Panc1 (cell line): ENCODE data around the gene JADE1. TPM values are rescaled to one million over a fixed set of nuclear protein-coding genes. Genes with fewer than 3 reads are reported as not detected.
A peak's percentile ranks its signal among the peaks of the same experiment; 100 is the strongest.

Experiments used
- ATAC-seq: fragments of 200-7000 bp; cut with Tn5 transposase; 2 replicates; pipeline ENCODE4 v1.9.1; 2020; ENCODE audit warnings: mild to moderate bottlenecking, moderate library complexity
- BruUV-seq: library from RNA; stranded (reverse); fragments of 400-500 nt; replicated peaks from 2 replicates; lab custom pipeline; 2021; lab: Mats Ljungman, UMichigan
- CTCF ChIA-PET: fragments of 300-600 bp; sonication (Branson Sonifier 250); formaldehyde crosslinking; loops from one replicate; lab custom pipeline; 2022; ENCODE audit warnings: antibody characterized with exemption; lab: Charles Lee
- POLR2A ChIA-PET: fragments of 300-600 bp; sonication (Branson Sonifier 250); formaldehyde crosslinking; loops from one replicate; lab custom pipeline; 2022; ENCODE audit warnings: antibody characterized with exemption; lab: Charles Lee
- DNase-seq: peaks from one replicate; pipeline ENCODE4 v3.0.0-alpha.2; 2010; ENCODE audit warnings: low read depth, low spot score
- H3K27ac ChIP-seq: 2 replicates; pipeline ENCODE4 v1.5.1; 2011; ENCODE audit warnings: mild to moderate bottlenecking, low read length, inconsistent platforms
- H3K27me3 ChIP-seq: fragments of 200-500 bp; sonication (Bioruptor generic); 2 replicates; pipeline ENCODE4 v1.6.0; 2014; ENCODE audit warnings: low read length, inconsistent platforms; ENCODE audit not compliant: control insufficient read depth, insufficient read depth
- H3K36me3 ChIP-seq: fragments of 200-500 bp; sonication (Bioruptor generic); 2 replicates; pipeline ENCODE4 v1.5.1; 2014; ENCODE audit warnings: inconsistent platforms, mild to moderate bottlenecking, low read length, moderate library complexity; ENCODE audit not compliant: control insufficient read depth, insufficient read depth
- H3K4me1 ChIP-seq: 2 replicates; pipeline ENCODE4 v1.5.1; 2011; ENCODE audit warnings: inconsistent platforms, mild to moderate bottlenecking, low read length, moderate library complexity; ENCODE audit not compliant: control insufficient read depth, insufficient read depth
- H3K4me3 ChIP-seq, 2 experiments: 2 replicates each; pipeline ENCODE4 v1.5.1; 2011 to 2012; ENCODE audit warnings: low read depth in 2 of 2, low read length in 2 of 2, mild to moderate bottlenecking in 2 of 2, inconsistent platforms in 1 of 2, moderate library complexity in 1 of 2
- H3K9me3 ChIP-seq: fragments of 200-500 bp; sonication (Bioruptor generic); 2 replicates; pipeline ENCODE4 v1.5.1; 2014; ENCODE audit warnings: low read depth, mild to moderate bottlenecking, inconsistent platforms, low read length, moderate library complexity; ENCODE audit not compliant: control insufficient read depth, insufficient read depth
- POLR2AphosphoS5 ChIP-seq: IDR thresholded peaks from 2 replicates; pipeline ENCODE4 v1.6.1; 2012; ENCODE audit warnings: mild to moderate bottlenecking, low read depth, low read length, moderate library complexity
- SIN3A ChIP-seq: IDR thresholded peaks from 2 replicates; pipeline ENCODE4 v1.6.1; 2012; ENCODE audit warnings: low read depth, mild to moderate bottlenecking, low read length, moderate library complexity, borderline replicate concordance; ENCODE audit not compliant: insufficient read depth
- TCF7L2 ChIP-seq: IDR thresholded peaks from 2 replicates; pipeline ENCODE4 v1.6.1; 2011; ENCODE audit warnings: mild to moderate bottlenecking, low read depth, low read length, inconsistent platforms
- in situ Hi-C: cut with HindIII; loops from 2 replicates; pipeline ENCODE4 v1.10.0; 2016; ENCODE audit warnings: low sequenced_read_pairs, low pct_unique_long_range_greater_than_20kb
- intact Hi-C: fragments of 100-400 bp; cut with micrococcal nuclease; formaldehyde crosslinking; loops from one replicate; pipeline ENCODE4 v1.10.0; 2022; ENCODE audit not compliant: unreplicated experiment
- total RNA-seq: library from RNA; stranded (reverse); gene quantifications from one replicate; pipeline ENCODE4 v1.2.1, GENCODE V29; 2021; ENCODE audit not compliant: unreplicated experiment
- TF ChIP-seq, protein P1 (sequence below): fragments of 450-650 bp; IDR thresholded peaks from 2 replicates; pipeline ENCODE4 v1.5.1; 2017; ENCODE audit warnings: mild to moderate bottlenecking
- TF ChIP-seq, protein P2 (sequence below), 2 experiments: IDR thresholded peaks; 2 replicates each; pipeline ENCODE4 v1.6.1; 2011 to 2012; ENCODE audit warnings: low read depth in 2 of 2, control low read depth in 1 of 2, low read length in 1 of 2, mild to moderate bottlenecking in 1 of 2, moderate library complexity in 1 of 2; ENCODE audit not compliant: insufficient read depth in 1 of 2

Gene JADE1
- total RNA-seq, 1 experiment from 2014 or later, result 23.4 TPM

DNA sequence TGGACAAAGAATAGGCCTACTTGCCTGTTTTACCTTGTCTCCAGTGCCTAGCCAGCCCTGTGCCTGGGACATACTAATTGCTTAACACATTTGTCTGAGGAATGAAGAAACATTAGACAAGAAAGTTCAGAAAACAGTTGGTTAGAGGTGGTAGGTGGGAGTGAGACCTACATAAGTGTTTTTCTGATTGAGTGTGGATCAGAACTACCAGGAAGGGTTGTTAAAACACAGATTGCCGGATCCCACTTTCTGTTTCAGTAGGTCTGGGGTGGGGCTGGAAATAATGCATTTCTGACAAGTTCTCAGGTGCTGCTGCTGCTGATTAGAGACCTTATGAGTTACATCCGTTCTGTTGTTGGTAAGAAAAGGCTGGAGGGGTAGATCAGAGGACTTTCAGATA is 5.7 kb upstream of the JADE1 start:
- no TSS peak for BruUV-seq
- intact Hi-C loops (loop anchor here (10.0 kb wide), 1 partner anchor 349 kb away; no protein-coding TSS in a partner anchor), in situ Hi-C loops (no loop called here)
- ChIA-PET CTCF (no interaction called here), POLR2A (no interaction called here)
- no peak overlapping the region for H3K27ac ChIP-seq
- H3K36me3 ChIP-seq, result no peaks in the 10 kb centered on the region
- H3K9me3 ChIP-seq, result no peaks in the 10 kb centered on the region
- H3K4me1 ChIP-seq, result no peaks in the 10 kb centered on the region
- DNase-seq (no peak), ATAC-seq (no peak)
- no peaks in the 10 kb centered on the region for H3K27me3 ChIP-seq
- H3K4me3 ChIP-seq, result no peak overlapping the region
- TF ChIP-seq, protein P1, sequence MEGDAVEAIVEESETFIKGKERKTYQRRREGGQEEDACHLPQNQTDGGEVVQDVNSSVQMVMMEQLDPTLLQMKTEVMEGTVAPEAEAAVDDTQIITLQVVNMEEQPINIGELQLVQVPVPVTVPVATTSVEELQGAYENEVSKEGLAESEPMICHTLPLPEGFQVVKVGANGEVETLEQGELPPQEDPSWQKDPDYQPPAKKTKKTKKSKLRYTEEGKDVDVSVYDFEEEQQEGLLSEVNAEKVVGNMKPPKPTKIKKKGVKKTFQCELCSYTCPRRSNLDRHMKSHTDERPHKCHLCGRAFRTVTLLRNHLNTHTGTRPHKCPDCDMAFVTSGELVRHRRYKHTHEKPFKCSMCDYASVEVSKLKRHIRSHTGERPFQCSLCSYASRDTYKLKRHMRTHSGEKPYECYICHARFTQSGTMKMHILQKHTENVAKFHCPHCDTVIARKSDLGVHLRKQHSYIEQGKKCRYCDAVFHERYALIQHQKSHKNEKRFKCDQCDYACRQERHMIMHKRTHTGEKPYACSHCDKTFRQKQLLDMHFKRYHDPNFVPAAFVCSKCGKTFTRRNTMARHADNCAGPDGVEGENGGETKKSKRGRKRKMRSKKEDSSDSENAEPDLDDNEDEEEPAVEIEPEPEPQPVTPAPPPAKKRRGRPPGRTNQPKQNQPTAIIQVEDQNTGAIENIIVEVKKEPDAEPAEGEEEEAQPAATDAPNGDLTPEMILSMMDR, result no peak
- TF ChIP-seq, protein P2, sequence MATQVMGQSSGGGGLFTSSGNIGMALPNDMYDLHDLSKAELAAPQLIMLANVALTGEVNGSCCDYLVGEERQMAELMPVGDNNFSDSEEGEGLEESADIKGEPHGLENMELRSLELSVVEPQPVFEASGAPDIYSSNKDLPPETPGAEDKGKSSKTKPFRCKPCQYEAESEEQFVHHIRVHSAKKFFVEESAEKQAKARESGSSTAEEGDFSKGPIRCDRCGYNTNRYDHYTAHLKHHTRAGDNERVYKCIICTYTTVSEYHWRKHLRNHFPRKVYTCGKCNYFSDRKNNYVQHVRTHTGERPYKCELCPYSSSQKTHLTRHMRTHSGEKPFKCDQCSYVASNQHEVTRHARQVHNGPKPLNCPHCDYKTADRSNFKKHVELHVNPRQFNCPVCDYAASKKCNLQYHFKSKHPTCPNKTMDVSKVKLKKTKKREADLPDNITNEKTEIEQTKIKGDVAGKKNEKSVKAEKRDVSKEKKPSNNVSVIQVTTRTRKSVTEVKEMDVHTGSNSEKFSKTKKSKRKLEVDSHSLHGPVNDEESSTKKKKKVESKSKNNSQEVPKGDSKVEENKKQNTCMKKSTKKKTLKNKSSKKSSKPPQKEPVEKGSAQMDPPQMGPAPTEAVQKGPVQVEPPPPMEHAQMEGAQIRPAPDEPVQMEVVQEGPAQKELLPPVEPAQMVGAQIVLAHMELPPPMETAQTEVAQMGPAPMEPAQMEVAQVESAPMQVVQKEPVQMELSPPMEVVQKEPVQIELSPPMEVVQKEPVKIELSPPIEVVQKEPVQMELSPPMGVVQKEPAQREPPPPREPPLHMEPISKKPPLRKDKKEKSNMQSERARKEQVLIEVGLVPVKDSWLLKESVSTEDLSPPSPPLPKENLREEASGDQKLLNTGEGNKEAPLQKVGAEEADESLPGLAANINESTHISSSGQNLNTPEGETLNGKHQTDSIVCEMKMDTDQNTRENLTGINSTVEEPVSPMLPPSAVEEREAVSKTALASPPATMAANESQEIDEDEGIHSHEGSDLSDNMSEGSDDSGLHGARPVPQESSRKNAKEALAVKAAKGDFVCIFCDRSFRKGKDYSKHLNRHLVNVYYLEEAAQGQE (IDR thresholded peaks at IDR 0.05; ENCODE audit: insufficient read depth in 1 of 2, low read depth in 2 of 2, low read length in 1 of 2), result no peak
- TF ChIP-seq TCF7L2 (no peak), SIN3A (no peak), POLR2AphosphoS5 (no peak)

DNA sequence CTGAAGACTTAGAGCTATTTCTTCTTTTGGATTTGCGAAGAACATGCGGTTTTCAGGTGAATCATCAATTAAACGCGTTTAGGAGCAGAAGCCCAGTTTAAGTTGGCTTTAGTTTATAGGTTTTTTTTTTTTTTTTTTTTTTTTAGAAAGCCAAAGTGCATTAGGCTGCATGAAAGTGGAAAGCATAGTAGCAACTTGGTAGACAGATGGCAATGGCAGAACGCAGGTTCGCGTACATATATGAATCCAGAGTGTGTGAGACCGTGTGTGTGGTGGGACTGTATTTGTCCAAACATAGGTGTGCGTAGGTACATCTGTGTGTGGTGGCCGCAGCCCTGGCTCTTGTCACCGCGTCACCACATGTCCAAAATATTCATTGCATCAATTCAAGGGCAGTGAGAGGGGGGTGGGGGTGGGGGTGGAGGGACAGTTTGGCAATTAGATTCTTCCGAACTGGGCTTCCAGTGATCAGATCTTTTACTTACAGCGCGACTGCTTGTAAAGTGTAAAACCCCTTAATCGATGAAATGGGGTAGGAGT is 901 bp downstream of the JADE1 start:
- in situ Hi-C loops, result no loop called here

More for the DNA sequence above, 901 bp downstream of the JADE1 start:
- no peaks in the 10 kb centered on the region for H3K27me3 ChIP-seq
- H3K4me1 ChIP-seq, result peaks cover 10% of the 10 kb centered on the region
- intact Hi-C loops, result loop anchor here (5.0 kb wide), 1 partner anchor 243 kb away; no protein-coding TSS in a partner anchor
- ATAC-seq, result no peak
- DNase-seq, result no peak
- BruUV-seq, result no TSS peak
- H3K4me3 ChIP-seq, result peak overlapping the region; percentile 66 to 85
- no peaks in the 10 kb centered on the region for H3K9me3 ChIP-seq
- ChIA-PET CTCF (interaction anchor here (0.7 kb wide), 2 partner anchors 17 to 283 kb away, joined by 7 read pairs; no protein-coding TSS in a partner anchor), POLR2A (no interaction called here)
- H3K27ac ChIP-seq, result peak overlapping the region; percentile 92
- H3K36me3 ChIP-seq, result no peaks in the 10 kb centered on the region; the same call in 1 of the 2 replicates
- no peak for TF ChIP-seq TCF7L2
- TF ChIP-seq, protein P1, result no peak
- TF ChIP-seq, protein P2 (IDR thresholded peaks at IDR 0.05; ENCODE audit: insufficient read depth in 1 of 2, low read depth in 2 of 2, low read length in 1 of 2), result no peak
- TF ChIP-seq POLR2AphosphoS5, result no peak
- no peak for TF ChIP-seq SIN3A
